Smooth muscle cell (in vitro differentiated cells): ENCODE data around the gene SIAH3. TPM values are rescaled to one million over a fixed set of nuclear protein-coding genes. Genes with fewer than 3 reads are reported as not detected.

Experiments used
- DNase-seq: peaks from one replicate; lab custom pipeline; 2025; ENCODE audit not compliant: unreplicated experiment; lab: John Stamatoyannopoulos, UW
- H2AFZ ChIP-seq: fragments of 200-600 bp; sonication (generic); 2 replicates; pipeline ENCODE4 v1.6.0; 2016; ENCODE audit warnings: antibody characterized with exemption, low read depth, mild to moderate bottlenecking
- H3F3A ChIP-seq: fragments of 200-600 bp; sonication (generic); 2 replicates; pipeline ENCODE4 v1.6.0; 2017; ENCODE audit warnings: antibody characterized with exemption, low read depth
- H3K27ac ChIP-seq: fragments of 200-600 bp; sonication (generic); 2 replicates; pipeline ENCODE4 v1.5.1; 2016; ENCODE audit warnings: low read depth, mild to moderate bottlenecking
- H3K27me3 ChIP-seq: fragments of 200-600 bp; sonication (generic); 2 replicates; pipeline ENCODE4 v1.6.1; 2016; ENCODE audit warnings: low read depth, mild to moderate bottlenecking
- H3K36me3 ChIP-seq: fragments of 200-600 bp; sonication (generic); 2 replicates; pipeline ENCODE4 v1.5.1; 2016; ENCODE audit warnings: low read depth
- H3K4me1 ChIP-seq: fragments of 200-600 bp; sonication (generic); 2 replicates; pipeline ENCODE4 v1.5.1; 2016; ENCODE audit warnings: low read depth
- H3K4me2 ChIP-seq: fragments of 200-600 bp; sonication (generic); 2 replicates; pipeline ENCODE4 v1.6.0; 2016; ENCODE audit warnings: mild to moderate bottlenecking
- H3K4me3 ChIP-seq: fragments of 200-600 bp; sonication (generic); 2 replicates; pipeline ENCODE4 v1.5.1; 2016; ENCODE audit warnings: mild to moderate bottlenecking
- H3K79me2 ChIP-seq: fragments of 200-600 bp; sonication (generic); 2 replicates; pipeline ENCODE4 v1.6.0; 2016; ENCODE audit warnings: low read depth, mild to moderate bottlenecking
- H3K9ac ChIP-seq: fragments of 200-600 bp; sonication (generic); 2 replicates; pipeline ENCODE4 v1.6.0; 2016; ENCODE audit warnings: low read depth
- H3K9me3 ChIP-seq: fragments of 200-600 bp; sonication (generic); replicated peaks from 2 replicates; pipeline ENCODE4 v1.5.1; 2016; ENCODE audit warnings: low read depth
- H4K20me1 ChIP-seq: fragments of 200-600 bp; sonication (generic); 2 replicates; pipeline ENCODE4 v1.6.0; 2016; ENCODE audit warnings: low read depth
- WGBS: methylation state at CpG from one replicate; pipeline ENCODE4 v1.1.7; 2016; ENCODE audit warnings: low lambda C conversion rate; 5-methylcytosine and 5-hydroxymethylcytosine counted together
- polyA plus RNA-seq: library from polyadenylated mRNA; unstranded; fragments of >200 nt; fragmentation: Nextera tagmentation; extraction: Ambion mirVana; gene quantifications from 2 replicates; pipeline ENCODE4 v1.2.1, GENCODE V29; 2016
- total RNA-seq: library from RNA; depleted of rRNA; stranded (reverse); fragments of >200 nt; gene quantifications from 2 replicates; pipeline ENCODE4 v1.2.3, GENCODE V29; 2014
- TF ChIP-seq, protein P1 (sequence below): fragments of 200-600 bp; sonication (generic); IDR thresholded peaks from 2 replicates; pipeline ENCODE4 v1.5.1; 2017; ENCODE audit warnings: borderline replicate concordance, mild to moderate bottlenecking, antibody characterized with exemption; ENCODE audit not compliant: insufficient read depth, poor library complexity, severe bottlenecking

Gene SIAH3
- total and polyA plus RNA-seq, 2 experiments from 2014 or later = not detected

DNA sequence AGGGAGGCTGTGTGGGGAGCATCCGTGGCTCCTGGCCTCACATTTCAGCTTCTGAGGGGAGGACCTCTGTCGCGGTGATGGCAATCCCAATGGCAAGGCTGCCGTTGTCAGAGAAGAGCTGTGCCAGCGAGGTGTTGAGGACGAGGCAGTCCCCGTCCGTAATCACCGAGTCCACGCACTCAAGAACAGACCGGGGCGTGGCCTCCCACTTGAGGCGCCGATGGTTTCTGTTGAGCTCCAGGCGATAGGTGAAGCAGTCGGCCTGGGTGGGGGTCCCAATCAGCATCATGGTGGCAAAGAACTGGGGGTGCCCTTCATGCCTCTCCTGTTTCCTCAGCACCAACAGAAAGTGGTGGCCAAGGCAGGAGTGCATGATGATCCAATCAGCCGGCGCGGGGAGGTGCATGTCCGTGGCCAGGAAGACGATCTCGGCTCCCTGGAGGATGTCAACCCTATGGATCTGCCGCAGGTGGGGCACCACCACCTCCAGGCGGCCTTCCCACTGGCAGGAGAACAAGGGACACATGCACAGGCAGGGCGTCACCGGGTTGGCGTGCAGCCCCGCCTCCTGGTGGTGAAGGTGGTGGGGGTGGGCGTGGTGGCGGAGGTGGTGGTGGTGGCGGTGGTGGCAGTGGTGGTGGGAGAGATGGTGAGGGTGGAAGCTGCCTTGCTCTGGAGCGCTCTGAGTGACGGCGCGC lies 68.1 kb downstream of the SIAH3 start:
- H4K20me1 ChIP-seq = no peaks in the 10 kb centered on the region
- WGBS = 96% methylated on average over 35 of the region's 35 CpGs
- no peaks in the 10 kb centered on the region for H3K36me3 ChIP-seq
- H3K9me3 ChIP-seq = no peaks in the 10 kb centered on the region
- DNase-seq = no peak
- no peak overlapping the region for H3K9ac ChIP-seq
- H3K27ac ChIP-seq = no peak overlapping the region
- peaks cover 67% of the 10 kb centered on the region for H3K27me3 ChIP-seq
- H3F3A ChIP-seq = no peaks in the 10 kb centered on the region
- H3K4me2 ChIP-seq = no peak overlapping the region
- H2AFZ ChIP-seq = no peak overlapping the region
- no peak overlapping the region for H3K4me3 ChIP-seq
- no peaks in the 10 kb centered on the region for H3K79me2 ChIP-seq
- TF ChIP-seq, protein P1, sequence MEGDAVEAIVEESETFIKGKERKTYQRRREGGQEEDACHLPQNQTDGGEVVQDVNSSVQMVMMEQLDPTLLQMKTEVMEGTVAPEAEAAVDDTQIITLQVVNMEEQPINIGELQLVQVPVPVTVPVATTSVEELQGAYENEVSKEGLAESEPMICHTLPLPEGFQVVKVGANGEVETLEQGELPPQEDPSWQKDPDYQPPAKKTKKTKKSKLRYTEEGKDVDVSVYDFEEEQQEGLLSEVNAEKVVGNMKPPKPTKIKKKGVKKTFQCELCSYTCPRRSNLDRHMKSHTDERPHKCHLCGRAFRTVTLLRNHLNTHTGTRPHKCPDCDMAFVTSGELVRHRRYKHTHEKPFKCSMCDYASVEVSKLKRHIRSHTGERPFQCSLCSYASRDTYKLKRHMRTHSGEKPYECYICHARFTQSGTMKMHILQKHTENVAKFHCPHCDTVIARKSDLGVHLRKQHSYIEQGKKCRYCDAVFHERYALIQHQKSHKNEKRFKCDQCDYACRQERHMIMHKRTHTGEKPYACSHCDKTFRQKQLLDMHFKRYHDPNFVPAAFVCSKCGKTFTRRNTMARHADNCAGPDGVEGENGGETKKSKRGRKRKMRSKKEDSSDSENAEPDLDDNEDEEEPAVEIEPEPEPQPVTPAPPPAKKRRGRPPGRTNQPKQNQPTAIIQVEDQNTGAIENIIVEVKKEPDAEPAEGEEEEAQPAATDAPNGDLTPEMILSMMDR = no peak
- H3K4me1 ChIP-seq = no peaks in the 10 kb centered on the region

DNA sequence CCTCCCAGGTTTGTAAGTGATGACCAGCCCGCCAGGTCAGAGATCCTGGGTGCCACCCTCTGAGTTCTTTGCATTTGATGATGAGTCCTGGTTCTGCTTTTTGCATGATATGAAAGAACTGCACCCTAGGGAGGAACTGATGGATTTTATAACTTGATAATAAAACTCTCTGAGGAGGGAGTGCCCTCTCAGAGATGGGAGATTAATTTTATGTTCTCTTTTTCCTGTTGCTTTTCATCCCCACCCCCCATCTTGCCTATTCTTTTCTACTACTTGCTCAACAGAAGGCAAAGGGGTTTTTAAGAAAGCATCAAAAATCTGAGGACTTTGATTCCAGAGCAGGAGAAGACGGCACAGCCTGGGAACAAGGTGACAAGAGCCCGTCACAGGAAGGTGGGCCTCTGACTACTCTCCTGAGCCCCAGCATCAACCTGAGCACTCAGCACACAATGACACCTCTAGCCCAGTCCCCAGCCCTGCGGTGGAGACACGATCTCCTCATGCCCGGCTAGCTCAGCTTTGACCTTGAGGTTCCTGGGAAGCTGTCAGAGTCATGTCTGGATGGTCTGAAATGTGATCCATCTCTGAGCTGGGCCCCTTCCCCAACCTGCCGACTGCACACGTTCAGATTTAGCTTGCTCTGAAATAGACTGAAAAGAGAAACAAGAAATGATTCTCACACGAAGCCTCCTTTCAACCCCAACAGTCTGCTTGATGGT lies 69.1 kb downstream of the SIAH3 start:
- Histone ChIP-seq H3F3A (no peaks in the 10 kb centered on the region), H3K4me2 (no peak overlapping the region), H2AFZ (no peak overlapping the region), H3K27me3 (peaks cover 67% of the 10 kb centered on the region), H4K20me1 (no peaks in the 10 kb centered on the region), H3K4me3 (no peak overlapping the region), H3K36me3 (no peaks in the 10 kb centered on the region), H3K4me1 (no peaks in the 10 kb centered on the region), H3K27ac (no peak overlapping the region), H3K9me3 (no peaks in the 10 kb centered on the region), H3K9ac (no peak overlapping the region), H3K79me2 (no peaks in the 10 kb centered on the region)
- no peak for DNase-seq
- TF ChIP-seq, protein P1 = no peak
- 91% methylated on average over 9 of the region's 9 CpGs for WGBS

DNA sequence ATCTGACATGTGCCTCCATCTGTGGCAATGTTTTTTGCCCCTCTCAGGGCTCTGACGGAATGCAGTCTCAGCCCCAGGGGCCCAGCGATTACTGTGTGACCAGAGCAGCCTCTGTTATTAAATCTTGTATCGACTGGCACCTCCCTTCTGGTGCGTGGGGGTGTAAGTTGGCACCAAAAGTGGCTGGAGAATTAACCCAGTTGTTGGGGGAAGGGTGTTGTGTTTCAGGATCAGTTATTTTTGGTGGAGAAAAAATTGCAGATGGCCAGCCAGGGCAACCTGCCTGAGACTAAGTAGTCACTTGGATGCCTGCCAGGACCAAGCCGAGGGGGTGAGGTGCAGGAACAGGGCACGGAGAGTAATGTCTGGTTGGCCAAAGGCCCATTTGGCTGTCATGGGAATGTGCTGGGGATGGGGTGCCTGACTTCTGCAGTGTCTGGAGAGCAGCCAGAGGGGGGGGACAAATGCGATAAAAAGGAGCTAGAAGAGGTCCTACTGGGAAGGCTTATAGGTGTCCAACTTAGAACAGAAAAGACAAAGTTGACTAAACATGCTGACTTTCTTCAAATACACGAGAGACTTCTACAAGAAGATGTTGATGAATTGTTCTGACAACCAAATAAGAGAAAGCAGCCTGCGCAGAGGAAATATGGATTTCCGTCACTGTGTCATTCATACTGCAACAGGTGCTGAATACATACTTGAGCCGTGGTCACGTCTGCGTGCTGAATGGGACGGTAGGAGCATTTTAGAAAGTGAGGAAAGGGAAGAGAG lies 69.8 kb downstream of the SIAH3 start:
- Histone ChIP-seq H3K9me3 (no peaks in the 10 kb centered on the region), H2AFZ (no peak overlapping the region), H3K4me1 (no peaks in the 10 kb centered on the region), H3K27ac (no peak overlapping the region), H3K9ac (no peak overlapping the region), H4K20me1 (no peaks in the 10 kb centered on the region), H3K4me2 (no peak overlapping the region), H3K27me3 (peaks cover 67% of the 10 kb centered on the region), H3K4me3 (no peak overlapping the region), H3K36me3 (no peaks in the 10 kb centered on the region), H3K79me2 (no peaks in the 10 kb centered on the region), H3F3A (no peaks in the 10 kb centered on the region)
- TF ChIP-seq, protein P1 = no peak
- WGBS = 89% methylated on average over 14 of the region's 14 CpGs
- DNase-seq = no peak
